DMS79 treated with DMSO at 0.1 percent for 48 hours (cell line): ENCODE measurements around the gene TMEM14B.
A peak's percentile ranks its signal among the peaks of the same experiment; 100 is the strongest.
"Not testable (repeated sequence)": the region's sequence is repeated elsewhere in the genome, so short reads cannot be mapped to it uniquely, and the experiment has no call there.

Experiments
- DNase-seq: peaks from one replicate; lab custom pipeline; 2025; lab: John Stamatoyannopoulos, UW

Gene TMEM14B

DNA sequence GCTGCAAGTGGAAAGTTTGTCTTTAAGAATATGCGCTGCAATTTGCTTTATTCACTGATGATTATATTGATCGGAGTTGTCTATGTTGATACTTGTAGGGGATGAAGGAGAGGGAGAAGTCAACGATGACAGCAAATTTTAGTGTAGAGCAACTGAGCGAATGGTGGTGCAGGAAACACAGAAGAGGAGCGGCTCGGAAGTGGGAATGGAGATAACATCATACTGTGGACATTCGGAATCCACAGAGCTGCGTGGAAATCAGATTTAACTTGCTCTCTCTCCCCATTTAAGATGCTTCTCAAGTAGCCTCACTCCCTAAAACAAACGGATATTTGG lies 722 bp upstream of the TMEM14B start:
- DNase-seq: no peak

DNA sequence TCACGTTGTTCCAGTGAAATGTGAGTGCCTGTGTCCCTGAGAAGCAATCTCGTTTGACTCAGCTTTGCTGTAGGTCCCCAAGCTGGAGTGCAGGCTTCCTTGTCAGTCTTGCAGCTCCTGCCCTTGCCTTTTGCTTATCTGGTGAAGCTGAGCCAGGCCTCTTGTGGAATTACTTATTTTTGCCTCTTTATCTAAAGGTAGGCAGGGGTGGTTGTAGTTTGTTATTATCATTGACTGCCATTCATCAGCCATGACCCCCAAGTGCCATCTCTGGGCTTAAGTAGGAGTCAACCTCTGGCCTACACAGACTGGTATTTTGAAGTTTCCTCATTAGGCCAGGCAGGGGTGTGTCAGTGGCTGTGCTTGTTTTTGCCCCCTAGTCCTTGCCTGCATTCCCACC lies 2.1 kb downstream of the TMEM14B start:
- no peak for DNase-seq

DNA sequence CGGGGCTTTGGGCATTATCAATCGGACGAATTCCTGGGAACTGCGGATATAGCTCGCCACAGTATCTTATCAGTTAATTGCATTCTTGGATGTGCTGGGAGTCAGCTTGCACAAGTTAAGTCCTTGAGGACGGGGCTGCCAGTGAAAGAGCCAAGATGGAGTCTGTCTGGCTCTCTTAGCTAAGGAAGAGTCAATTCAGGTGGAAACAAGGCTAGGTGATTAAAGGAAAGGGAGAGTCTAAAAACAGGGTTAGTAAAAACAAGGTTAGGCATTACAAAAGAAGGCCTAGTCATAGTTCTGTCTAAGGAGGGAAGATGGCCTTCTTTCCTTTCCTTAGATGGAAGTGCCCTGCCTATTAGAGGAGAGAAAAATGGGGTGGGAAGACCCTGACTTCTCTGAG lies 3.0 kb downstream of the TMEM14B start:
- not testable (repeated sequence) for DNase-seq

DNA sequence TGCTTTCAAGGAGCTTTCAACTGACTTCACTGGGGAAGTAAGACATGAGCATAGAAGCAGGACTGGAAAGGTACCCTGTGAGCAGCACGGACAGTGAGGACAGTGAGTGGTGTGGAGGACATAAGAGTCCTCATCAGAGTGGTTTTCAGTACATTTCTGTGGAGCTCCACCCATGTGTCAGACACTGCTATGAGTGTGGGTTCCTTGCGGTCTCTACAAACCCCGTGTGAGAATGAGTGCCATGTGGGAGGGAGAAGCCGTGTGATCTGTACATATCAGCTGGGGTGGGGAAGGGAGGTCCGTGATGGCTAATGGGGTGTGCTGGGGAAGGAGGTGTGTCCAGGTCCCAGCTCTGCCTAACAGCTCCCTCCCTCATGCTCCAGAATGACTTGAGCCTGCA lies 4.2 kb downstream of the TMEM14B start:
- not testable (repeated sequence) for DNase-seq

DNA sequence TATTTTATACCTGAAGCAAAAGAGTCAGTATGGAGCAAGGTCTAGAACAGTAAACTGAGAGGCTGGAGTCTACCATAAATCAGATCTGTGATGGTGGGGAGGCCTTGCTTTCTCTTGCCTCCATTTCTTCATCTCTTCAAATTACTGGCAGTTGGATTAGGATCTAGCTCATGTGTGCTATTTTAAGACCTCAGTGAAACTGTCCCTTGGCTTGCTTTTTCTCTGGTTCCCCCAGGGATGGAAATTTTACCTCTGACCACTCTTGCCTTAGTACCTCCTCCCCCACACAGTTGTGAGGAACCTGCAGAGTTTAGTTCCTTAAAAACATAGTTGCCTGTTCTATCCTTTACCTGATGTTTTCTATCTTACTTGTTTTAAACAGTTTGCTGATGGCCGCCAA lies 8.5 kb downstream of the TMEM14B start:
- no peak for DNase-seq

DNA sequence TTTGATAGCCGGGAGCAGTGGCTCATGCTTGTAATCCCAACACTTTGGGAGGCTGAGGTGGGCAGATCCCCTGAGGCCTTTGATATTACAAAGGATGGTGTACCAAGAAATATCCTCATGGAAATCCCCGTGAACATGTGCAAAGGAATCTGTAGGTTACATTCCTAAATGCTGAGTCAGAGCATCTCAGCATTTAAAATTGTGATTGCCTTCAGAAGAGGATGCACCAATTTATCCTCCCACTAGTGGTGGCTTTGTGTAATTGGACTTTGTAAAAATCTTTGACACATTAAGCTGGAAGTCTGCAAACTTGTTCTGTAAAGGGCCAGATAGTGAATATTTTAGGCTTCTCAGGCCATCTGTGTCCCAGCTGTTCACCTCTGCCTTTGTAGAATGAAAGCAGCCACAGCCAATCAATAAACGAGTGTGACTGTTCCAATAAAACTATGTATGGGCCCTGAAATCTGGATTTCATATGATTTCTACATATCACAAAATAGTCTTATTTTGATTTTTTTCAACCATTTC lies 11.8 kb downstream of the TMEM14B start:
- peak; percentile 29 for DNase-seq

DNA sequence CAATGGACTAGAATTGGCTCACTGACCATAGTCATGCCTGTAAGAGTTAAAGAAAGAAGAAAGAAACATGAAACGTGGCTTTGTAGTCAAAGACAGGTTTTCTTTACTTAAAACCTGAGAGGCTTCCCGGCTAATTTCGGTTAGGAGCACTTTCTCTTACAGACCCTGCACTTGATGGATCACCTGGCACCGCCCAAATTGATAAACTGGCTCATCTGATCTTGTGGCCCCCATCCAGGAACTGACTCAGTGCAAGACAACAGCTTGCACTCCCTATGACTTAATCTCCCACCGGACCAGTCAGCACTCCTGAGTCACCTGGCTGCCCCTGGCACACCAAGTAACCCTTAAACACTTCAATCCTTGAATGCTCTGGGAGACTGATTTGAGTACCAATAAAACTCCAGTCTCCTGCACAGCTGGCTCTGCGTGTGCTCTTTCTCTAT lies 12.3 kb downstream of the TMEM14B start:
- DNase-seq: peak; percentile 79

DNA sequence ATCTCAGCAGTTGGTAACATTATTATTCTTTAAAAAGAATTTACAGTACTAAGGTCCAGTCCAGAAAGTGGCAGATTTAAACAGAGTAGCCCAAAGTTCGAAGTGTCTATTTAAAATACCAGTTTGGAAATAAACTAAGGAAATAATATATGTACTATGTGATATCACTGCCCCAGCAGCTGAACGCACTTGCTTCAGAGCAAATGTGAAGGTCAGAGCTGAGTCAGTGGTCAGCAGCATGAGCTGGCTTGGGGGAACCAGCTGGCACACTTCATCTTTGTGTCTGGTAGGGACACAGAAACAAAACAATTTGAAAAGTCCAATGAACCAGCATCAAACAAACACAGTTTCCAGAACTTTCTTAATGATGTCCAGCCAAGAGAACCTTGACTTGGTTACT lies 15.4 kb downstream of the TMEM14B start:
- DNase-seq: no peak

DNA sequence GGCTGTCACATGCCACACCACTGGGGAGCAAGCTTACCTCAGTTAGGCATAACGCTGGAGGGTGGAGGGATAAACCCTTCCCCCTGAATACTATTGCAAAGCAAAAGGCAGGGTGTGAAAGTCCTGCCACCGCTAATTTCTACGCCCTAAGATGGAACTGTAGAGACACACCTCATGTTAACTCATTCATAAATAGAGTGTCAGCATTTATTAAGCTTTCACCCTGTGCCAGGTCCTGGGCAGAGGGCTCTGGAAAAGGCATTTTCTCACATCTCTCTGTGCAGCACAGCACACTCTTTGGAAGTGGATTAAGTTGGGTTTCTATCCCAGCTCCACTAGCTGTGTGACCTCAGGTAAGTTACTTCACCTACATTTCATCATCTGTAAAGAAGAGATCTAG lies 21.8 kb downstream of the TMEM14B start:
- no peak for DNase-seq

DNA sequence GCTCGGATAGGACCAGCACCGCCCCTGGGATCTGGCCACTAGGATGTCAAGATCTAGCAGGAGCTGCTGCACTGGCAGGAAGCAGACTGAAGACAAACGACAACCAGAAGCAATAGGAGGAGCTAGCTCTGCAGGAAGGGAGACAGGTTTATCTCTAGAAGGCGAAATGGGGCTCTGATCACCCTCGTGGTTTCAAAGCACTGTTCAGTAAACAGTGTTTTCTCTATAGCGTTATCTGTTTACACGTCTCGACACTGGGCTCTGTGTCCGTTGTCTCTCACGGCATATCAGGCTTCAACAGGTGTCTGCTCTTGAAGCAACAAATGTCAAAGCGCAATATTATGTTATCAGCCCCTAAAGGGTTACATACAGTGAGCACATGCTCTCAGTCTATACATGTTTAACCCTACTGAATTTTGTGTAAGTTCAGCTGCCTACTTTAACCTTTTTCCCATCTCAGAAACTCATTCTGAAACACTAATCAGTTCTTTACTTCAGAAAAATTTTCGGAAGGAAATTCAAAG lies 23.8 kb downstream of the TMEM14B start:
- no peak for DNase-seq

DNA sequence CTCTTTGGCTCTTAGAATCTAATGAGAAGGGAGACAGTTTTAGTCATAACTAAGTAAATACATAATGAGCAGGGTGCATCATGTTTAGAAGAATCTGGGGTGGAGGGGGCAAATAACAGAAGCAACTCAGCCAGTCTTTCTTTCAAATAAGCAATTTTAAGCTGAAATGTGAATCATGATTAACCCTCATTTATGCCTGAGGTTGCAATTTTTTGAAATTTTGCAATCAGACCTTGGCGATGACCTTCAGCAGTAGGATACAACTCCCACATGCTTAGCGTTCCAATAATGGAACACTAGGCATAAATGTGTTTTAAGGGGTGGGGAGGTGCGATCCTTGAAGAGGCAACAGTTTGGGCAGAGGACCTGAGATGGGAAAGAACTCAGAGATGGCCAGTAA lies 30.6 kb downstream of the TMEM14B start:
- DNase-seq: no peak

DNA sequence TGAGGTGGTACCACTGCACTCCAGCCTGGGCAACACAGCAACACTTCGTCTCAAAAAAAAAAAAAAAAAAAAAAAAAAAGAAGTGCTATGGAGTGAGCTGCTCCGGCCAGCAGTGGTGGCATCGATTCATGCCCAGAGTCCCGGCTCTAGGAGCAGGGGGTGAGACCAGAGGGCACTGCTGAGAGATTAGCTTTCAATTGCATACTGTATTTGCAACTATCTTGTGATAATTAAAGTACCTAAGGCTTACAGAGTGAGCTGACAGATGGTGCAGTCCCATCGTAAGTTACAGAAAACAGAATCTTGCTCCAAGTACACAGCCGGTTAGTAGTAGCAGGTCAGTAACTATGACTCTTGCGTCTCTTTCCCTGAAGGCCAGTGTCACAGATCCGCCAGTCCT lies 31.5 kb downstream of the TMEM14B start:
- DNase-seq: no peak

DNA sequence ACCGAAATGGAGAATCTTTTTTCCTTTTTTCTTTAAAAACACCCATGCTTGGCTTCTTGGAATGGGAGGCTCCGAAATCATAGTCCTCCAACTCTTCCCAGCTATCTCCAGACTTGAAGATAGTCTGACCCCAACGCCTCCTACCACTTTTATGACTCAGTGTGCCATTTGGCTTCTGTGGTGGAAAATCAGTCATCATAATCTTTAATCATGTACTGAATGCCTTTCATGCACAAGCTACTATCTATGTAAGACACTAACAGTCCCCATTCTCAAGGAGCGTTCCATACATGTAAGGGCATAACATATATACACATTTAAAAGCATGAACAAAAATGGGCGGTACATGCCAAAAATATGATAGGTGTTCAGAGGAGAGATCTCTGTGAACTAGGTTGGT lies 44.1 kb downstream of the TMEM14B start:
- no peak for DNase-seq

DNA sequence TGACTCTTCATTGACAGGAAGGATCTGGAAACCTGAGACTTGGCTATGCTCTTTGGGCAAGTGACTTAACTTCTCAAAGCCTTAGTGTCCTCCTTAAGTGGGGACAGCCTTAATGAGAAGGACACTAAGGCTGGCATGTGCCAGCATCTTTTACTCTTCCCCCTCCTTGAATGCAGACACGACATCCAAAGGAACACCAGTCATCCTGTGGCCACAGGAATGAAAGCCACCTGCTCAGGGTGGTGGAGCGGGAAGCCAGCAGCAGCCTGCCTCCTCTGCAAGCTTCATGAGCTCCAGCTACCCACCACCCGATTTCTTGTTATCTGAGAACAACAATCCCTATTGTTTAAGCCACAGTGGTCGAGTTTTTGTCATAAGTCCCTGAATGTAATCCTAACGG lies 44.5 kb downstream of the TMEM14B start:
- DNase-seq: no peak

DNA sequence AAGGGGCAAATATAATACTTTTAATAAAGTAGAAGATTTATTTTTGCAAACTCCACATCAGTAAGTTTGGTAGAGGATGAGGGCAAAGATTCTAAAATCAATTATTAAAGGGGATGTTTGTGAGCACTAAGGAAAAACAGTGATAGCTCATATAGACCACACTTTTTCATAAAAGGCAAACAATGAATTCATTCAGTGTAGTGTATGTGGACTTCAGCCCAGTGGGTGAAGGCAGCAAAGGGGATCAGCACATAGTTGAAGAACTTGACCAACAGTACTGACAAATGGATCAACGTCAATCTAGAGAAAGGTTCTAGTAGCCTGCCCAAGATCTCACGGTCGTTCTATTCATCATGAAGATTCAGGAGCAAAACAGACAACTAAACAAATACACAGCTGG lies 45.4 kb downstream of the TMEM14B start:
- DNase-seq: no peak

DNA sequence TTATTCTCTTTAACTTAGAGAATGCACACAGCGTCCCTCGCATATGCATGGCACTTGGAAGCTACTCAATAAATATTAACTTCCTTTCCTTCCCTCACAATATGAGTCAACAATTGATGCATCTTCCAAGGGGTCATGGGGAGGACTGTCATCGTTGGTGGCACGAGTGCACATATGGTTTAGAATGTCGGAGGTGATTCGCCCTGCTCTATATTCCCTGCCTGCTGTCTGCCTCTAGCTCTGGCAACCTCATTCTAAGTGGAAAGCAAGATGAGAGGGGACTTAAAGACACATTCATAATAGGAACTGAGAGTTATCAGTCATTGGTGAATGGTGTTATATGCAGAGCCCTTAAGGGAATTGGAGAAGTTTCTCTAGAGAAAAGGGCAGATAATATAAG lies 46.1 kb downstream of the TMEM14B start:
- DNase-seq: no peak

DNA sequence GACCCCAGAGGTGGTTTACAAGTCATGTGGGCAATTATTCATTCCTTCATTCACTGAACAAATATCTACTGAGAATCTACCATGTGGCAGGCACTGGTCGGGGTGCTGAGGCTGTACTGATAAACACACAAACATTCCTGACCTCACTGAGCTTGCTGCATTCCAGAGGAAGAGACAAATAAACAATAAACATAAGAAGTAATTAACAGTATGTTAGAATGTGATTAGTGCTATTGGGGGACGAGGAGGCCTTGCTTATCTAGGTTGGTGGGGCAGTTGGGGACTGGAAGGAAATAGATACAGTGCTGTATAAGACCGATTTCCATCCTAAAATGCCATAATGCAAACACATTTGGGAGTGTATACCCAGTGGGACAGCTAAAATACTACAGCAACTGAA lies 46.6 kb downstream of the TMEM14B start:
- no peak for DNase-seq

DNA sequence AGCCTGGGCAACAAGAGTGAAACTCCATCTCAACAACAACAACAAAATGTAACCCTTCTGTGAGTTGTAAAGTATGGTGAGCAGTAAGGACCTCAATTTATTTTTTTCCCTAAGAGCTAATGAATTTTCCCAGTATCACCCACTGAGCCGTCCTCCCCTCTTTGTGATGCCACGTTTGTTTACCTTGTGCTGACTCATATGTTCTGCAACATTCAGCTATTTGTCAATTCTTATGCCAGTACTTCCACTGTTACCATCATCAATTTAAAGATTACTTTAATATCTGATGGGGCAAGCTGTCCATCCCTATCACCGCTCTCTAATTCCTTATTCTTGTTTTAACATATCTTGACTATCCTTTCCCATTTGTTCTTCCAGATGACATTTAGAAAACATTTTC lies 53.2 kb downstream of the TMEM14B start:
- peak; percentile 19 for DNase-seq

DNA sequence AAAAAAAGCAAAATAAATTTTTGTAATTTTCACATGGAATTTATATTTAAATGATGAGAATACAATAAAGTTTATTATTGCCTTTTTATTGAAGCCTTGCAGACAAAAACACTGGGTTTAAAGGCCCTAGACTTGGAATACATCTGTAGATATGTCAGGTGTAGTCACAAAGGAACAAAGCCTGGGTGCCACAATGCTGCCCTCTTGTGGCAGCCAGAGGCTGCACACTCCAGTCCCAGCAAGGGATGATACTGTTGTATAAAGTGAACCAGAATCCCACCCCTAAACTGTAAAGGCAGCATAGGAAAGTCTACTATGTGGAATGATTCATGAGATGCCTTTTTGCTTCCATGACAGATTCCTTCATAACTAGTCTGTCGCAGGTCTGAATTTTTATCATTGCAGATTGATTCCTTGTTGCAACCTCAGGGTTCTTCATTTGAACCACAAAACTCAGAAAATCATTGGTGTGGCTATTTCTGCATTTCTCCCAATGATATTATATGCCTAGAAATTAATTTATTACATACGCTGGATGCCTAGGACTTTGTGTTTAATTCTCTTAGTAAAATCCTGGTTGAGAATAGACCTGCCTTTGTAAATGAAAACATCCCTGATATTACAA lies 53.7 kb downstream of the TMEM14B start:
- DNase-seq: peak; percentile 54
